Measurements from ENCODE around the gene MAN1A1.

- no peak for TF ChIP-seq EP300 (IDR thresholded peaks at IDR 0.05)
- no peak for TF ChIP-seq CTCF (IDR thresholded peaks at IDR 0.05)
- TF ChIP-seq POLR2A (IDR thresholded peaks at IDR 0.05), result no peak
Observed at GRCh38 chr6:119137194-119138072, 212.1 kb downstream of the MAN1A1 start.

All from sigmoid colon (tissue), 4 donors.